ENCODE measurements around the gene FCER1G.
A peak's percentile ranks its signal among the peaks of the same experiment; 100 is the strongest.
"Not testable (repeated sequence)": the region's sequence is repeated elsewhere in the genome, so short reads cannot be mapped to it uniquely, and the experiment has no call there.

Gene FCER1G

DNA sequence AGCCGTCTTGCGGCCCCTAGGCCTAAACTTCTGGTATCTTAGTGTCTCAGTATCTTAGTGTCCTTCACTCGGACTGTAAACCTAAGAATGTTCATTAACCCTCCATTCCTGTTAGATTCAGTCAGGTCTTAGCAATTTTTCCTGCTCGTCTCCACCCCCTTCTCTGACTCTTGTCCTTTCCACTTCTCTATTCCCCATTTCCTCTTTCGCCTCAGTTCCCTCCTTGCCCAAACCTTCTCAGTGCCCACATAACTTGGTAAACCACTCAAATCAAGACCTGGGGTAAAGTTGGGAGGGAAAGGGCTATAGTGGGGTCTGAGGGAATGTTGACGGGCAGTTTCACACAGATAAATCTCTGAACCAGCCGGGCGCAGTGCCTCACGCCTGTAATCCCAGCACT lies 726 bp upstream of the FCER1G start:
- no peaks in the 10 kb centered on the region for H3K27me3 Mint-ChIP-seq
- H3K4me3 Mint-ChIP-seq = no peak overlapping the region
- H3K9me3 Mint-ChIP-seq = no peaks in the 10 kb centered on the region
- H3K27ac Mint-ChIP-seq = peak overlapping the region; percentile 19
- peaks cover 48% of the 10 kb centered on the region for H3K36me3 Mint-ChIP-seq (ENCODE audit: low read depth)
- H3K4me1 Mint-ChIP-seq (ENCODE audit: low read depth) = peaks cover 46% of the 10 kb centered on the region

GRCh38 chr1:161216945-161217712 lies 2.0 kb downstream of the FCER1G start:
- Mint-ChIP-seq H3K27ac (peak overlapping the region; percentile 87), H3K9me3 (no peaks in the 10 kb centered on the region), H3K4me3 (peak overlapping the region; percentile 60), H3K27me3 (peaks cover 4% of the 10 kb centered on the region), H3K36me3 (ENCODE audit: low read depth) (peaks cover 28% of the 10 kb centered on the region), H3K4me1 (ENCODE audit: low read depth) (peaks cover 60% of the 10 kb centered on the region)

- Mint-ChIP-seq H3K27me3 (peaks cover 4% of the 10 kb centered on the region), H3K27ac (peak overlapping the region; percentile 79), H3K4me1 (ENCODE audit: low read depth) (peaks cover 62% of the 10 kb centered on the region), H3K36me3 (ENCODE audit: low read depth) (peaks cover 24% of the 10 kb centered on the region), H3K4me3 (peak overlapping the region; percentile 38), H3K9me3 (no peaks in the 10 kb centered on the region)
These were observed 2.7 kb downstream of the FCER1G start for GRCh38 chr1:161217831-161218230.

DNA sequence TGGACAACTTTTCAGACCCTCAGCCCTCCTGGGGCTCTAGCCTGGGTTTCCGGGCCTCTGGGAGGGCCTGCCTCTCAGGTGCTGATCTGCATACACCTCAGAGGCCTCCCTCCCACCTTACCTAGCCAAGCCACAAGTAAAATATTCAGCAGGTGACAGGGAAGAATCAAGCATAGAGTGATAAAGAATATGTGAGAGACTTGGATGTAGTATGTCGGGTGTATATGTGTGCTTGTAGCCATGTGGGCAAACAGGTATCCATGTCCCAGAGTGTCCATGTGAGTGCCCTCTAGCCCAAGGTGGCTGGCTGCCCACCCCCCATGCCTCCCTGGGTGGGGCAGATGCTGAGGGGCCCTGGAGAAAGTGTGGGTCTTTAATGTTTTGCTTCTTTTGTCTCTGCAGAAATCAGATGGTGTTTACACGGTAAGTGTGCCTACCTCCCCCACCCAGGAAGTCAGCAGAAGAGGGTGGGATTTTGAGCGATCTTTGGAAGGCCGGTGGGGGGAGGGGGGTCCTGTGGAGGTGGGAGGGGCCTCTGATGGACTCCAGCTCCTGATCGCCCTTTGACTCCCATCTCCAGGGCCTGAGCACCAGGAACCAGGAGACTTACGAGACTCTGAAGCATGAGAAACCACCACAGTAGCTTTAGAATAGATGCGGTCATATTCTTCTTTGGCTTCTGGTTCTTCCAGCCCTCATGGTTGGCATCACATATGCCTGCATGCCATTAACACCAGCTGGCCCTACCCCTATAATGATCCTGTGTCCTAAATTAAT lies 3.4 kb downstream of the FCER1G start:
- peaks cover 62% of the 10 kb centered on the region for H3K4me1 Mint-ChIP-seq (ENCODE audit: low read depth)
- peak overlapping the region; percentile 38 for H3K4me3 Mint-ChIP-seq
- no peaks in the 10 kb centered on the region for H3K9me3 Mint-ChIP-seq
- peak overlapping the region; percentile 79 for H3K27ac Mint-ChIP-seq
- H3K27me3 Mint-ChIP-seq = peaks cover 4% of the 10 kb centered on the region
- H3K36me3 Mint-ChIP-seq (ENCODE audit: low read depth) = peaks cover 18% of the 10 kb centered on the region

DNA sequence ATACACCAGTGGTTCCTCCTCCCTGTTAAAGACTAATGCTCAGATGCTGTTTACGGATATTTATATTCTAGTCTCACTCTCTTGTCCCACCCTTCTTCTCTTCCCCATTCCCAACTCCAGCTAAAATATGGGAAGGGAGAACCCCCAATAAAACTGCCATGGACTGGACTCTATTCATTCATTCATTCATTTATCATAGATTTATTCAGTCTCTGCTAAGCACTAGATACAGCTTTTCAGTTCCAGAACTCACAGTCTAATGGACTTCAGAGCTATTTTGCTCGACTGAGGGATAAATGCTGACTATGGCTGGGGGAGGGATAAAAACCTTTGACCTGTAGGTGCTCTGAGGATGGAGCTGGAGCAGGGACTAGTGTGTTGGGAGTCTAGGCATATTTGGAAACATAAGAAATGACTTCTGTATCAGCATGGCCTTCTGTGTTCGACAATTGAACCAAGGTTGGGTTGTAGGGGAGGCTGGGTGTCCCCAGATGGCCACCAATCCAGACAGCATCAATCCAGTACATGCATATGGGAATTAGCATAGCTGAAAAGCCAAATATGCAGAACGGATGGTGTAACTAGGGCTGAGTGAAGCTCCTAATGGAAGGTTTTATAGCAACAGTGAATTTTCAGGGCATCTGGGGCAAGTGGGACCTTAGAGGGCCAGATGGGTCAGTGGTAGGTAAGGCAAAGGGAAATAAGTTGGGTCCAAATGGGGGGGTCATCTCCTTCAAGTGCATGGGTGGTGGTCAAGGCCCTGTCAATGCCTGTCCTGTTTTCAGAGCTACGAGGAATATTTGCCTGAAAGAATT lies 4.2 kb downstream of the FCER1G start:
- peaks cover 4% of the 10 kb centered on the region for H3K27me3 Mint-ChIP-seq
- H3K9me3 Mint-ChIP-seq = no peaks in the 10 kb centered on the region
- H3K27ac Mint-ChIP-seq = peak overlapping the region; percentile 66
- peaks cover 62% of the 10 kb centered on the region for H3K4me1 Mint-ChIP-seq (ENCODE audit: low read depth)
- peaks cover 10% of the 10 kb centered on the region for H3K36me3 Mint-ChIP-seq (ENCODE audit: low read depth)
- no peak overlapping the region for H3K4me3 Mint-ChIP-seq

- H3K36me3 Mint-ChIP-seq (ENCODE audit: low read depth) = peaks cover 3% of the 10 kb centered on the region
- peak overlapping the region; percentile 51 for H3K27ac Mint-ChIP-seq
- H3K4me1 Mint-ChIP-seq (ENCODE audit: low read depth) = peaks cover 63% of the 10 kb centered on the region
- peak overlapping the region; percentile 4 for H3K4me3 Mint-ChIP-seq
- H3K9me3 Mint-ChIP-seq = no peaks in the 10 kb centered on the region
- peaks cover 4% of the 10 kb centered on the region for H3K27me3 Mint-ChIP-seq
These were observed 4.9 kb downstream of the FCER1G start for GRCh38 chr1:161220002-161220401.

DNA sequence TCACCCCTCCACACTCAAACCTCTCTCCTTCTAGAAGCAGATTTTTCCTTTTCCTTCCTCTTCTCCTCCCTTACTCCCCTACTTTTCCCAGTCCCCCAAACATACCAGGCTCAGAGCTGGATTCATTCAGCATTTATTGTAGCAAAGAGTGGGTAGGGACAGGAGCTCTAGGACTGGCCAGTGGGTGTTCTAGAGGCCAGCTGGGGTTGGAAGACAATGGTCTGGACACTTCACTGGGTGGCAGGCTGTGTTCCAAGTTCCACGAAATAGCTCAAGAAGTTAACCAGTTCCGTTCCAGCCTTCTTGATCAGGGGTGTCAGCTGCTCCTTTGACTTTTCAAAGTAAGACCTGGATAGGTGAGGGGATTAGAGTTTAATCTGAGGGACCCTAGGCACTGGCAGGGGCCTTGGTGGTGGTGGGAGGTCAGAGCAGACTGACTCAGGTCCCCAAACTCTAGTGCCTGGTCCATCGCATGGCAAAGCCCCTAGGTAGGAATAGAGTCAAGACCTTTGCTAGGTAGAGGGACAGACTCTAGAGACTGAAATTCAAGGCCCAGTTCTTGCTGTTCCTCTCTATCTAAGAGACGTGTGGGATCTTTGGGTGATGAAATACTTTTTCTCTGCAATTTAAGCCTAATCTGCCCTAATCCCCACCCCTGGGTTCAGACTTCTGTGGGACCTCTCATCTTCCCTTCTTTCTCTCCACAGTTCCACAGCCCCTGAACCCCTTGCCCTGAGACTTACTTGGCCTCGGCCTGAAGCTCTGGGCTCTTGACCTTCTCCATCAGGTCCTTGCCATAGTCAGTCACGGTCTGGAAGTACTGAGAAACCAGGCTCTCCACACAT lies 7.3 kb downstream of the FCER1G start:
- no peak overlapping the region for H3K4me3 Mint-ChIP-seq
- no peaks in the 10 kb centered on the region for H3K9me3 Mint-ChIP-seq
- H3K4me1 Mint-ChIP-seq (ENCODE audit: low read depth) = peaks cover 64% of the 10 kb centered on the region
- peaks cover 4% of the 10 kb centered on the region for H3K27me3 Mint-ChIP-seq
- H3K36me3 Mint-ChIP-seq (ENCODE audit: low read depth) = no peaks in the 10 kb centered on the region
- no peak overlapping the region for H3K27ac Mint-ChIP-seq

GRCh38 chr1:161223805-161224694 lies 9.0 kb downstream of the FCER1G start:
- H3K4me1 Mint-ChIP-seq (ENCODE audit: low read depth) = peaks cover 54% of the 10 kb centered on the region
- no peaks in the 10 kb centered on the region for H3K9me3 Mint-ChIP-seq
- peaks cover 4% of the 10 kb centered on the region for H3K27me3 Mint-ChIP-seq
- H3K4me3 Mint-ChIP-seq = no peak overlapping the region
- no peak overlapping the region for H3K27ac Mint-ChIP-seq
- peaks cover 15% of the 10 kb centered on the region for H3K36me3 Mint-ChIP-seq (ENCODE audit: low read depth)

GRCh38 chr1:161224695-161225087 lies 9.6 kb downstream of the FCER1G start:
- H3K27me3 Mint-ChIP-seq, H3K9me3 Mint-ChIP-seq, H3K4me3 Mint-ChIP-seq: not testable (repeated sequence)
- Mint-ChIP-seq H3K4me1 (ENCODE audit: low read depth) (peaks cover 47% of the 10 kb centered on the region), H3K36me3 (ENCODE audit: low read depth) (peaks cover 15% of the 10 kb centered on the region), H3K27ac (peak overlapping the region; percentile 98)

GRCh38 chr1:161225178-161225533 lies 10.1 kb downstream of the FCER1G start:
- Mint-ChIP-seq H3K27me3 (peaks cover 4% of the 10 kb centered on the region), H3K27ac (peak overlapping the region; percentile 98), H3K4me1 (ENCODE audit: low read depth) (peaks cover 43% of the 10 kb centered on the region), H3K4me3 (peak overlapping the region; percentile 97), H3K9me3 (no peaks in the 10 kb centered on the region), H3K36me3 (ENCODE audit: low read depth) (peaks cover 15% of the 10 kb centered on the region)

DNA sequence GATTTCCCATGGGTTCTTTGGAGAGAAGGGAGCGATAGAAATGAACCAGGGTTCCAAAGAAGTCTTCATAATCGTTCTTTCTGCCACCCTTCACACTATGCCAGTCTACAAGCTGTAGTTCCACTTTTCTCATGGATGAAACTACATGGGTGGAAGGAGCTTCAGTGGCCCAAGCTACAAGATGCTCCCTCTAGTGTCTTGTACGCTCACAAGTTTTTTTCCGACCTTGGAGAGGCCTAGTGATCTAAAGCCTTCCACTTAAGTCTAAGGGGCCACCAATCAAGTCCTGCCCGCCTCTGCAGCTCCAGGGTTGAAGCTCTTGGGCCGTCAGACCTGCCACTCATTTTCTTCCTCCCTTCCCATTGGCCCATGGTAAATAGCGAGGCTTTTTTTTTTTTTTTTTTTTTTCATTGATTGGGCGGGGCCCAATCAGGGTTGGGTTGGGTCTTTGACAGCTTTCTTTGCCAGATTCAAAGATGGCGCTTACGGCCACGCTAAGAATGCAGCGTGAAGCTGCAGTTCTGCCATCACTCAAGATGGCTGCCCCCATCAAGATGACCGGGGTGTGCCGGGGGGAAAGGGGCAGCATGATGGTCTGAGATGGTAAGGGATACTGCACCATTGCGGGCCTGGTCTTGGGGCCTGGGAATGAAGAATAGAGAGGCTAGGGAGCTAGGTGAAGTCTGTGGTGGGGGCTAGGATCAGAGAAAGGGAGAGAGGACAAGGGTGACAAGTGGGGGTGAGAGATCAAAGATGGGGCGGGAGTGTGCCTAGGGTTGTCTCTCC lies 10.6 kb downstream of the FCER1G start, which contains the start of gene TOMM40L:
TSS of gene TOMM40L (plus strand) at position 527 of the 786 bp plus-strand sequence. CDS start 430 bp downstream, outside the sequence.
- no peaks in the 10 kb centered on the region for H3K9me3 Mint-ChIP-seq
- H3K4me1 Mint-ChIP-seq (ENCODE audit: low read depth) = peaks cover 39% of the 10 kb centered on the region
- H3K36me3 Mint-ChIP-seq (ENCODE audit: low read depth) = peaks cover 15% of the 10 kb centered on the region
- peak within 1 kb of the TSS; percentile 97 for H3K4me3 Mint-ChIP-seq
- H3K27me3 Mint-ChIP-seq = peaks cover 4% of the 10 kb centered on the region
- H3K27ac Mint-ChIP-seq = peak within 1 kb of the TSS; percentile 98

- H3K4me3 Mint-ChIP-seq = peak overlapping the region; percentile 97
- H3K4me1 Mint-ChIP-seq (ENCODE audit: low read depth) = peaks cover 35% of the 10 kb centered on the region
- peak overlapping the region; percentile 98 for H3K27ac Mint-ChIP-seq
- H3K27me3 Mint-ChIP-seq = peaks cover 4% of the 10 kb centered on the region
- H3K9me3 Mint-ChIP-seq = no peaks in the 10 kb centered on the region
- H3K36me3 Mint-ChIP-seq (ENCODE audit: low read depth) = peaks cover 15% of the 10 kb centered on the region
These were observed 11.2 kb downstream of the FCER1G start for GRCh38 chr1:161226320-161226711.

DNA sequence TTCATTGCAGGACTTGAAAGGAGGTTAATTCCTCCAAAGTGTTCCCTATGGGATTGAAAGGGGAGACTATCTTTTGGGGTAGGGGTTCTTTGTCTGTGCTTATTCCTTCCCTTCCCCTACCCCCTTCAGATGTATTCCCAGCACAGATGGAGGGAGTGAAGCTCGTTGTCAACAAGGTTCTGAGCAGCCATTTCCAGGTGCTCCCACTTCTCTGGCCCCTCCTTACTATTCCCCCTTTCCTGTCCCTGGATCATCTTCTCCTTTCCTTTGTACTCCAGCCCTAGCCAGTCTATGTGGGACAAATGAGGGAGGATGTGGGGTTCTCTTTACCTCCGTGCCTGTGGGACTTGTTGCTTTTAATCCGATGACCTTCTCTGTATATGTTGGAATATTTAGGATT lies 11.7 kb downstream of the FCER1G start:
- H3K27me3 Mint-ChIP-seq = peaks cover 4% of the 10 kb centered on the region
- peaks cover 15% of the 10 kb centered on the region for H3K36me3 Mint-ChIP-seq (ENCODE audit: low read depth)
- peak overlapping the region; percentile 97 for H3K4me3 Mint-ChIP-seq
- H3K4me1 Mint-ChIP-seq (ENCODE audit: low read depth) = peaks cover 33% of the 10 kb centered on the region
- H3K9me3 Mint-ChIP-seq = no peaks in the 10 kb centered on the region
- H3K27ac Mint-ChIP-seq = peak overlapping the region; percentile 98

Data from stimulated activated naive CD8-positive, alpha-beta T cell treated with anti-CD3 and anti-CD28 coated beads, Interleukin-15, Interleukin-2, amounts not matched to agents 100 ng/mL and 50 ng/mL, for 24 hours (primary cell).